Middle frontal gyrus (tissue), 1 donor: Measurements from ENCODE around the gene GUSB.
"Not testable (repeated sequence)": the region's sequence is repeated elsewhere in the genome, so short reads cannot be mapped to it uniquely, and the experiment has no call there.

Experiments
- DNase-seq: peaks from one replicate; pipeline ENCODE4 v3.0.0-alpha.2; 2015; ENCODE audit warnings: low spot score; ENCODE audit errors: extremely low spot score

GUSB gene

GRCh38 chr7:65981965-65982792 lies at the start of gene GUSB:
Gene GUSB, minus strand, starts transcription at chr7:65982213. Its CDS starts 30 bp downstream, at chr7:65982183.
- DNase-seq, result peak; percentile 89

- not testable (repeated sequence) for DNase-seq
Measured at GRCh38 chr7:66028342-66028741, 46.3 kb upstream of the GUSB start.

GRCh38 chr7:66016131-66016461 lies 34.1 kb upstream of the GUSB start:
- no peak for DNase-seq

- no peak for DNase-seq
Measured at GRCh38 chr7:66015440-66016130, 33.6 kb upstream of the GUSB start.

GRCh38 chr7:66013938-66014337 lies 31.9 kb upstream of the GUSB start:
- no peak for DNase-seq

- no peak for DNase-seq
Measured at GRCh38 chr7:66007232-66007631, 25.2 kb upstream of the GUSB start.

GRCh38 chr7:66005115-66005671 lies 23.2 kb upstream of the GUSB start:
- DNase-seq, result not testable (repeated sequence)

GRCh38 chr7:66000823-66001417 lies 18.9 kb upstream of the GUSB start:
- not testable (repeated sequence) for DNase-seq

GRCh38 chr7:65994984-65995383 lies 13.0 kb upstream of the GUSB start:
- not testable (repeated sequence) for DNase-seq

GRCh38 chr7:65992526-65992925 lies 10.5 kb upstream of the GUSB start:
- no peak for DNase-seq

- DNase-seq, result not testable (repeated sequence)
Measured at GRCh38 chr7:65991829-65992228, 9.8 kb upstream of the GUSB start.

GRCh38 chr7:65989694-65990080 lies 7.7 kb upstream of the GUSB start:
- DNase-seq, result no peak

- DNase-seq, result not testable (repeated sequence)
Measured at GRCh38 chr7:65988503-65988902, 6.5 kb upstream of the GUSB start.

- no peak for DNase-seq
Measured at GRCh38 chr7:65988084-65988483, 6.1 kb upstream of the GUSB start.

- no peak for DNase-seq
Measured at GRCh38 chr7:65983965-65984658, 2.1 kb upstream of the GUSB start.

- no peak for DNase-seq
Measured at GRCh38 chr7:65980478-65981250, 1.3 kb downstream of the GUSB start.

- DNase-seq, result no peak
Measured at GRCh38 chr7:65979583-65980477, 2.2 kb downstream of the GUSB start.

GRCh38 chr7:65978891-65979582 lies 3.0 kb downstream of the GUSB start:
- DNase-seq, result no peak

GRCh38 chr7:65976659-65977196 lies 5.3 kb downstream of the GUSB start:
- DNase-seq, result no peak
